ENCODE measurements around the gene ZNRD2.
A peak's percentile ranks its signal among the peaks of the same experiment; 100 is the strongest.

ZNRD2 gene

GRCh38 chr11:65609229-65609628, 39.0 kb downstream of the ZNRD2 start:
- Mint-ChIP-seq H3K9me3 (no peaks in the 10 kb centered on the region), H3K36me3 (ENCODE audit: low read depth) (peaks cover 31% of the 10 kb centered on the region), H3K4me1 (peaks cover 32% of the 10 kb centered on the region), H3K27me3 (ENCODE audit: low read depth) (no peaks in the 10 kb centered on the region), H3K27ac (no peak overlapping the region), H3K4me3 (peak overlapping the region; percentile 31 to 71 (median 42))
- TF ChIP-seq CTCF (IDR thresholded peaks at IDR 0.05; ENCODE audit: unreplicated experiment in 3 of 3), result no peak

DNA sequence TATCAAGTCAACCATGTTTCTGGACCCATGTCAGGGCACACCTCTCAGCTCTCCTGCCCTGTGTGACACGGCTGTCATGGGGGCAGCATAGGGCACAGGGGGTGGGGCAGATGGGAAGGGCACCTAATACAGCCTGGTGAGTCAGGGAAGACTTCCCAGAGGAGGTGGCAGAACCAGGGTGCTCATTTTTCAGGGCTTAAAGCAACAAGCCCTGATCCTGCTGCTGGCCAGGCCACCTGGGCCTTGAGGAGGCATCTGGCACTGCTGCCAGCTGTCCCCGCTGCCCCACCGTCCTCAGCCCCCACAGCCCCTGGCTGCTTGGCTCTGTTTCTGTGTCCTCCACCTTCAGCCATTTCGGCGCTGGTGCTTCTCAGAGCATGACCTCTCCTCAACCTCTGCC, 39.4 kb downstream of the ZNRD2 start:
- peak overlapping the region in 2 of 3 experiments; percentile 42 to 71 for H3K4me3 Mint-ChIP-seq
- no peak overlapping the region for H3K27ac Mint-ChIP-seq
- no peaks in the 10 kb centered on the region for H3K9me3 Mint-ChIP-seq
- no peak for TF ChIP-seq CTCF (IDR thresholded peaks at IDR 0.05; ENCODE audit: unreplicated experiment in 3 of 3)
- H3K4me1 Mint-ChIP-seq, result peaks cover 29% of the 10 kb centered on the region
- H3K27me3 Mint-ChIP-seq (ENCODE audit: low read depth), result no peaks in the 10 kb centered on the region
- peaks cover 27% of the 10 kb centered on the region for H3K36me3 Mint-ChIP-seq (ENCODE audit: low read depth)

- H3K9me3 Mint-ChIP-seq, result no peaks in the 10 kb centered on the region
- H3K4me1 Mint-ChIP-seq, result peaks cover 33% of the 10 kb centered on the region
- peaks cover 27% of the 10 kb centered on the region for H3K36me3 Mint-ChIP-seq (ENCODE audit: low read depth)
- no peak for TF ChIP-seq CTCF (IDR thresholded peaks at IDR 0.05; ENCODE audit: unreplicated experiment in 3 of 3)
- H3K27me3 Mint-ChIP-seq (ENCODE audit: low read depth), result no peaks in the 10 kb centered on the region
- H3K4me3 Mint-ChIP-seq, result peak overlapping the region; percentile 23 to 90 (median 34)
- no peak overlapping the region for H3K27ac Mint-ChIP-seq
Observed at GRCh38 chr11:65610404-65610803, 40.1 kb downstream of the ZNRD2 start.

DNA sequence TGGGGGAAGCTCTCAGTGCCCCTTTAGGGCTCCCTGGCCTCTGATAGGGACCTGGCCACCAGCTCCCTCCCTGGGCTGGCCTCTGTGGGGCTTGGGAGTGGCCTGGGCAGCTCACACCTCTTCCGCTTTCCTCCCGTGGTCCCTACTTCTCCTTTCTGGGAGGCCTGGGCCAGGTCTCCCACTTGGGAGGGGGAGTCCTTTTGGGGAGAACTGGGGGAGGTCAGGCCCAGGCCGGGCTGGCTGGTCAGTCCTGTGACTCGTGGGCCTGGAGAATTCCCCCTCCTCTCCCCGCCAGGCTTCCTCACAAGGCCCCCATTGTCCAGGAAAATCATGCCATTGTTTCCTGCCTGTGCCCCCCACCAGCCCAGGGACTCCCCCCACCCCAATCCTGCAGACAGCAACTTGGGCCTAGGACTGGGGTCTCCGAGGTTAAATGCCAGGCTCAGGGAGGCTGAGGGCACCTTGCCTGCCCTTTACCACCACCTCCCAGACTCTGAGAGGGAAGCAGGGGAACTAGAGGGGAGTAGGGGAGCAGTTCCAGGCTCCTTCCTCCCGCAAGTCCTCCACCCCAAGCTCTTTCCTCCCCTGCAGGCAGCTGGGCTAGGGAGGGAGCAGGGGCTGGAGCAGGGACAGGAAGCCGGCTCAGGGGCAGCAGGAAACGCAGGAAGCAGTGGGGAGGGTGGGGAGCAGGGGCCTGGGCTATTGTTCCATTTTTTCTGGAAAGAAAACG, 40.9 kb downstream of the ZNRD2 start:
- peak overlapping the region; percentile 15 to 90 (median 85) for H3K4me3 Mint-ChIP-seq
- no peaks in the 10 kb centered on the region for H3K27me3 Mint-ChIP-seq (ENCODE audit: low read depth)
- H3K9me3 Mint-ChIP-seq, result no peaks in the 10 kb centered on the region
- H3K36me3 Mint-ChIP-seq (ENCODE audit: low read depth), result peaks cover 23% of the 10 kb centered on the region
- H3K4me1 Mint-ChIP-seq, result peaks cover 33% of the 10 kb centered on the region
- TF ChIP-seq CTCF (IDR thresholded peaks at IDR 0.05; ENCODE audit: unreplicated experiment in 3 of 3), result no peak
- H3K27ac Mint-ChIP-seq, result peak overlapping the region in 2 of 3 experiments; percentile 49 to 59

DNA sequence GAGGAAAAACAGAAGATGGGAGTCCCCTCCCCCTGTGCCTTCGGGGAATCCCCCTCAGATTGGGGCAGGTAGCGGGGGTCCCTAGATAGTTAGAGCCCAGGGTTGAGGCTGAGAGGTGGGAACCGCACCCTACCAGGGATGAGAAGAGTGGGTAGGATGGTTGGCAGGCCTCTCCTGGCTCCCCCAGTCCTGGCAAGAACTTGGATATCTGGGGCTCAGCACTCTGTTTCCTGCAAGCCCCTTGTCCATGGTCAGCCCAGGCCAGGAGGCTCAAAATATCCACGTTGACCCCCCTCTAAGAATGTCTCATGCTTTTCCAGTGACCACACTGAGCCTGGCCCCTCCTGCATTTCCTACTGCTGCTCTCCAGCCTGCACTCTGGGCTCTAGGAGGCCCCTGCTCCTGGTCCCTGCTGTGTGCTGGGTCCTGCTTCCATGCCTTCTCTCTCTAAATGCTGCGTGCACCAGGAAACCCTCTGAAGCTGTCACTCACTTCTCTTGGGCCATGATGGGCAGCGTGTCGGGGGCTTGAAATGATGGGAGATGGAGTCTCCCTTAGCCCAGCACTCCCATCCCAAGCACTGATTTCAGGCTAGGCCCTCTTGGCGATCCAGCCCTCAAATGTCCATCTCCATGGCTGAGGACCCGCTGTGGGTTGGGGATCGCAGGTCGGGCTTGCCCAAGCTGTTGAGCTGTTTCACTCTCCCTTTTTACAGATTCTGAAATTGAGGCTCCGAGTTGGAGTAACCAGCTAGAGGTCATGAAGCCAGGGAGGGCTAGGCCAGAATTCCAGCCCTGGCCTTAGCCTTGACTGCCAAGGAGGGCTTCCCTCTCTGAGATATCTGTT, 41.7 kb downstream of the ZNRD2 start:
- Mint-ChIP-seq H3K9me3 (no peaks in the 10 kb centered on the region), H3K27me3 (ENCODE audit: low read depth) (no peaks in the 10 kb centered on the region), H3K4me1 (peaks cover 41% of the 10 kb centered on the region), H3K36me3 (ENCODE audit: low read depth) (peaks cover 28% of the 10 kb centered on the region), H3K4me3 (peak overlapping the region; percentile 85 to 90 (median 86)), H3K27ac (peak overlapping the region; percentile 49 to 87 (median 59))
- no peak for TF ChIP-seq CTCF (IDR thresholded peaks at IDR 0.05; ENCODE audit: unreplicated experiment in 3 of 3)
